DMS153 (cell line): Measurements from ENCODE around the gene COP1.

Source experiments
- DNase-seq: peaks from one replicate; lab custom pipeline; 2025; lab: John Stamatoyannopoulos, UW

The COP1 gene

DNA sequence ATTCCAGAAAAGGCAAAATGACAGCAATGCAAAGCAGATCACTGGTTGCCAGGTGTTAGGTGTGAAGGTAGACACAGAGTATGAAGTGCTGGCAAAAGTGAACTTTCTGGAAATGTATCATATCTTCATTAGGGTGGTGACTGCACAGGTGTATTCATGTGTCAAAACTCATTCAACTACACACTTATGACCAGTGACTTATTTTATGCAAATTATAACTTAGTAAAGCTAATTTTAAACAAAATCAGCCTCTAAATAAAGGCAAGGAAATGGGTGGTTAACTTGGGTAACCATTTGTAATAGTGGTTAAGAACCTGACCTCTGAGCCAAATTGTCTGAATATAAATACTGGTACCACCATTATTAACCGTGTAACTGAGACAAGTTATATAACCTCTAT, 7.4 kb downstream of the COP1 start:
- DNase-seq, result no peak

DNA sequence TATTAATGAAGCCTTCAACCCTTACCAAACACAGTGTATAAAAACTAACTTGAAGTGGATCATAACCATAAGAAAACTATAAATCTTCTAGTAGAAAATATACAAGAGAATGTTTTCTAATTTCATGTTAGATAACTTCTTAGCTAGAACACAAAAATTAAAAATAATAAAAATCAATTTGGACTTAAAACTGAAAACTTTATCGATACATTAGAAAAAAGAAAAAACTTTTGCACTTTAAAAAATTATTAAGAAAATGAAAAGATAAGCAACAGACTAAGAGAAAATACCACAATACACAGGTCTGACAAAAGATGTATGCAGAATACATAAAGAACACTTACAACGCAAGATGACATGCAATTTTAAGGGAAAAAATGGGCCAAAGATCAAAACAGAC, 8.7 kb downstream of the COP1 start:
- DNase-seq, result no peak

DNA sequence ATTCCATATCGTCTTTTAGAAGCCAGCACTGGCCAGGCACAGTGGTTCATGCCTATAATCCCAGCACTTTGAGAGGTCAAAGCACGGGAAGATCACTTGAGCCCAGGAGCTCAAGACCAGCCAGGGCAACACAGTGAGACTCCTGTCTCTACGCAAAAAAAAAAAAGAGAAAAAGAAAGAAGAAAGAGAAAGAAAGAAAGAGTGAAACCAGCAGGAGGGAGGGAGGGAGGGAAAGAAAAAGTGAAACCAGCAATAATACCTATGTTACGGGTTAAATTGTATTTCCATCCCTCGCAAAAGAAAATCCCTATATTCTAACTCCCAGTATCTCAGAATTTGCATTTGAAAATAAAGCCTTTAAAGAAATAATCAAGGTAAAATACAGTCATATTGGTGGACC, 10.4 kb downstream of the COP1 start:
- no peak for DNase-seq

DNA sequence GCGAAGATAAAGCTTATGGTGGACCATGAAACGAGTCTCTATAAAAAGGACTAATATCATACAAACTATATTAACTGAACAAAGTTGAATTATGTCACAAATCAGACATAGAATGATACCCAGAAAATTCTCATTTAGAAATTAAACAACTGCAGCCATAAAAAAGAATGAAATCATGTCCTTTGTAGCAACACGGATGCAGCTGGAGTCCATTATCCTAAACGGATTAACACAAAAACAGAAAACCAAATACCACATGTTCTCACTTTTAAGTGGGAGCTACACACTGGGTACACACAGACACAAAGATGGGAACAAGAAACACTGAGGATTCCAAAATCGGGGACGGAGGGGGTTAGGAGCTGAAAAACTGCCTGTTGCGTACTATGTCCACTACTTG, 11.5 kb downstream of the COP1 start:
- DNase-seq, result no peak

DNA sequence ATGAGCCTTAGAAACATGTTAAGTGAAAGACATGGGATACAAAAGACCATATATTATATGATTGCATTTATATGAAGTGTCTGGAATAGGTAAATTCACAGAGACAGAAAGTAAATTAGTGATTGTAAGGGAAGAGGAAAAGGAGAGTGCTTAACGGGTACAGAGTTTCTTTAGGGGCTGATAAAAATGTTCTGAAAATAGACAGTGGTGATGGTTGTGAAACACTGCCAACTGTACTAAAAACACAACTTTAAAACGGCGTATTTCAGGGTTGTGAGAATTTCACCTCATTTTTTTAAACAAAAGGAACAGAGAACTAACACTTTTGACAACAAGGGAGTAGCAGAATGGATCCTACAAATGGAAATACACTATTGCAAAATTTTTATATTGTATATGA, 13.4 kb downstream of the COP1 start:
- DNase-seq, result no peak

DNA sequence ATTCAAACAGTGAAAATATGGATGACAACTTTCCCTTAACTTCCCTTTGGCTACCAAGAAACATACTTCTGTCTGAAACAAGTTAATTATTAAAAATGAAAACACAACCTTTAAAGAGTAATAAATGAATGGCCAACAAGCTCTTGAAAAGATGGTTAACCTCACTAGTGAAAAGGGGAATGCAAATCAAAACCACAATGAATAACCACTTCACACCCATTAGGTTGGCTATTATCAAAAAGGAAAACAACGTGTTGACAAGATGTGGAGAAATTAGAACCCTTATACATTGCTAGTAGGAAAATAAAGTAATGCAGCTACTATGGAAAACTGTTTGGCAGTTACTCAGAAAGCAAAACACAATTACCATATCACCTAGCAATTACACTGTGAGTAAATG, 14.1 kb downstream of the COP1 start:
- DNase-seq, result no peak

DNA sequence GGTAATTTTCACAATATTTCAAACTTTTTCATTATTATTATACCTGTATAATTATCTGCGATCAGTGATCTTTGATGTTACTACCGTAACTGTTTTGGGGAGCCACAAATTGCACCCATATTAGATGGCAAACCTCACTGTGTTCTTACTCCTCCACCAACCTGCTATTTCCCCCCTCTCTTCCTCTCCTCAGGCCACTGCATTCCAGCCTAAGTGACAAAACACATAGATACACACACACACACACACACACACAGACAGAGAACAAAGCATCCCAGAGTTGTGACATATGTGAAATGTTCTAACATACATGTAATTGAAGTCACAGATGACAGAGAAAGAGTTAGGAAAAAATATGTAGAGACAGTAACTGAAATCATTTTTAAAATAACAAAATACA, 18.5 kb downstream of the COP1 start:
- DNase-seq, result no peak

DNA sequence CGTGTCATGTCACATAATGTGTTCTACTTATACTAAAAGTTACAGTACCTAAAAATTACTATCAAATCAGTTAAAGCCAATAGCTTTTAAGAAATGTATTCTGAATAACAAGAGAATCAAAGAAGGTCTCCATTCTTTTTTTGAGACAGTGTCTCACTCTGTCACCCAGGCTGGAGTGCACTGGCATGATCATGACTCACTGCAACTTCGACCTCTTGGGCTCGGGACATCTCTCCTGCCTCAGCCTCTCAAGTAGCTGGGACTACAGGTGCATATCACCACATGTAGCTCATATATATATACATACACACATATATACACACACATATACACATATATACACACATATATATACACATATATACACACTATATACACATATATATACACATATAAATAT, 20.1 kb downstream of the COP1 start:
- DNase-seq, result no peak

DNA sequence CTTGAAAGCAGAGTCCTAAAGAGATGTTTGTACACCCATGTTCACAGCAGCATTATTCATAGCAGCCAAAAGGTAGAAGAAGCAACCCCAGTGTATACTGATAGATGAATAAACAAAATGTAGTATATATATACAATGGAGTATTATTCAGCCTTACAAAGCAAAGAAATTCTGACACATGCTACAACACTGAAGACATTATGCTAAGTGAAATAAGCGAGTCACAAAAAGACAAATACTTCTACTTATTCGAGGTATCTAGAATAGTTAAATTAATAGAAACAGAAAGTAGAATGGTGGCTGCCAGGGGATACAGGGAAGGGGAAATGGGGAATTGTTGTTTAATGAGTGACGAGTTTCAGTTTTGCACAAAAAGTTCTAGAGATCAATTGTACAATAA, 23.5 kb downstream of the COP1 start:
- no peak for DNase-seq

DNA sequence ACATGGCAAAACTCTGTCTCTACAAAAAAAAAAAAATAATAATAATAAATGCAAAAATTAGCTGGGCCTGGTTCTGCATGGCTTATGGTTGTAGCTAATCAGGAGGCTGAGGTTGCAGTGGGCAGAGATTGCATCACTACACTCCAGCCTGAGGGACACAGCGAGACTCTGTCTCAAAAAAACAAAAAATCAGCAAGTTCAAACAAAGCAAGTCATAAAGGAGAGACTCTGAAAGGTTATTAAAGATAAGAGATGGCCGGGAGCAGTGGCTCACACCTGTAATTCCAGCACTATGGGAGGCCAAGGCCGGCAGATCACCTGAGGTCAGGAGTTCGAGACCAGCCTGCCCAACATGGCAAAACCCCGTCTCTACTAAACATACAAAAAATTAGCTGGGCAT, 28.8 kb downstream of the COP1 start:
- DNase-seq, result no peak

DNA sequence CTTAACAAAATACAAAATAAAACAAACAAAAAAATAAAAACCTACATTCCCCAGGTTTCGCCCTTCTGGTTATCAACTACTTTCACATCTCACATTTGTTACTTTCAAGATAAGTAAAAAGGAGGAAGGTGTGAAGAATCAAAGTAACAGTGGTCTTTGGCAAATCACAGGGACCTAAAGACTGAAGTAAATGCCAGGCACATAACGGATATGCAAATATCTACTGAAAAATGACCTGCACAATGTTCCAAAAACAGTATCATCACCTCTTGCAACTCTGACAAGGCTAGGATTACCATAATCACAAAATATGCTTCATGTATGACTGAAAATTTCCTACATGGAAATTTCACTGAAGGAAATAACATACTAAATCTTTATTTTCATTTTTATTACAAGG, 29.3 kb downstream of the COP1 start:
- no peak for DNase-seq

DNA sequence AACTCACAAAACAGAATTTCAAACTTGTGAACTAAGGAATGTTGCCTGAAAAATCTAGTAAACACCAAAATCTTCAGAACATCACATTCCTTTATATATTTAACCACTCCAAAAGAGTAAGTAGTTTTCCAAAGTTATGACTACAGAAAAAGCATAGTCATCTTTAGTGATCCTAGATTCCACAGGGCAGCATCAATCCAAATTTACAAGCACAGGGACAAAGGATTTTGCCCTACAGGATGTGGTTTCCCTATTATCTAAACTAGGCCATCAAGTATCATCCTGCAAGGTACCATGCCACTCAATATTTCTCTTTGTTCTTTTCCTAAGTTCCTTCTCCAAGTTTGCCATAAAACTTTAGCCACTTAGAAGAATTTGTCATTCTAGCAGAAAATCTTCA, 33.0 kb downstream of the COP1 start:
- DNase-seq, result no peak

DNA sequence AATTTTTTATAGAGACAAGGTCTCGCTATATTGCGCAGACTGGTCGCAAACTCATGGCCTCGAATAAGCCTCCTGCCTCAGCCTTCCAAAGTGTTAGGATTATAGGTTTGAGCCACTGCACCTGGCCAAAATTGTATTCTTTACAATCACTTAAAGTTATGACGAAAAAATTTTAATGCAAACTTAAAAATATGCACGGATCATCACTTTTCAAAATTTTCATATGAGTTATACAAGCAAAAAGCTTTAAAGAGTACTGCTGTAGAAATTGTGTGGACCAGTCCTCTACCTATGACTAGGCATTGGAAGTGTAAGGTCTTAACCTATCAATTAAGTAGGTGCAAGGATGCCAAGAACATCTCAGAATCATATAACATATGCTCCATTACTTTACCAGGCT, 34.9 kb downstream of the COP1 start:
- DNase-seq, result no peak

DNA sequence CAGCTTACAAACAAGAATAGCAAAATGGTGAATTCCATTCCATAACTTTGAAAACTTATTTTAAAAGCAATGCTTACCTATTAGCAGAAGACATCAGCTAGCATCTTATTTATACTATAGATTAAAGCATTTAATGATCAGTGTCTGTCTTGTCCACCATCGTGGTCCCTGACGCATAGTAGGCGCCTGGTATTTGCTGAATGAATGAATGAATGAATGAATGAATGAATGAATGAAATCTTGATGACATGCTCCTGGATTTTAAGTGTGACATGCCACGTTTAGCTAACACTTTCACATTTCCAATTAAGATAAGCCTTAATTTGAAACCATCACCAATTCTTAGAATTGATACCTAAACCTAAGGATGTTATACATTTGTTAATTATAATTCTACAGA, 39.9 kb downstream of the COP1 start:
- no peak for DNase-seq

DNA sequence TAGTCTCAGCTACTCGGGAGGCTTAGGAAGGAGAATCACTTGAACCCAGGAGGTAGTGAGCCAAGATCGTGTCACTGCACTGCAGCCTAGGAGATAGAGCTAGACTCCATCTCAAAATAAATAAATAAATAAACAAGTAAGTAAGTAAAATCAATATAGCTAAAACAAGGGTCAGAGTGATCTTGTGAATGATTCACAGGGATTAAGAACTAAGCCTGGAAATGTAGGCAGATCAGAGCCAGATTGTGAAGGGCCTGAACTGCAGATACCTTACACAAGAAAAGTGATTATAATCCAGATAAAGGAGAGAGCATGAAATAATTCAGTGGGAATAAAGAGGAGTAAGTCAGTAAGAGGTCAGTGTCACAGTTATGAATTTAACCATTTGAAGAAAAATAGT, 41.5 kb downstream of the COP1 start:
- DNase-seq, result no peak

DNA sequence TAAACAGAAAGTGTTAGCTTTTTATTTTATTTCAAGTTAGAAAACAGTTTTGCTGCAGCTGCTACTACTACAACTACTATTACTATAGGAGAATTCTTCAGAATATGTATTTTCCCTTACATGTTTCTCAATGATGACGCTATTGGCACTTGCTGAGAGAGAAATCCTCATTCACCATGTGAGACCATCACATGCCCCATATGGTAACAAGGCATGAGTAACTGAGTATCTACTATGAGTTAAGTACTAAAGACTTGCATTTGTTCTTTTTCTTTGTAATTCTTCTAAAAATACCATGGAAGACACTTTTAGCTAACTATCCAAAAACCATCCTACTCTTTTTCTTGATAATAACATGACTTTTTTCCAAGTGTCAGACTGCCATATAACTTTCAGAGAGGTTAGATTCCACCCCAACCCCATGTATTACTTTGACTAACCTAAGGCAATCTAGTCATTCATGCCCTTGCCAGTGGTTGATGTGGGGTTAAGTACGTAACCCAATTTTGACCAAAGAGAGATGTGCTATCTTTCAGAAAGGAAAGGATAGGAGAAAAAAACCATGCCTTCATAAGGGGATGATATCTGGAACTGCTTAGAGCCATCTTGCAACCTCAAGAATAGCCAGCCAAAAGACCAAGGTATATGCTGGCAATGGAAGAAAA, 42.9 kb downstream of the COP1 start:
- DNase-seq, result no peak

DNA sequence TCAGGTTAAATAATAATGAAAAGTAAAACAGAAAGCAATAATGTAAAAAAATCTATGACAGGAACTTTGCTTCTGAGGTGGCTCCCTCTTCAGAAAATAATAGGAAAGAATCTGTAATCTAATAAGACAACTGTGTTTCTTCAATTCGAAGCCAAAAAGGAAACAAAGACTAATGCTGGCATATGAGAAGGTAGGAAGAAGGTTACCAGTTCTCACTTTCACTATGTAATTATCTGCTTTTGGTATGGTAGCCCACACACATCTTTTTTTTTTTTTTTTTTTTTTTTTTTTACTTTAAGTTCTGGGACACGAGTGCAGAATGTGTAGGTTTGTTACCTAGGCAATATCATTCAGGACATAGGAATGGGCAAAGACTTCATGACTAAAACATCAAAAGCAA, 47.1 kb downstream of the COP1 start:
- DNase-seq, result no peak

DNA sequence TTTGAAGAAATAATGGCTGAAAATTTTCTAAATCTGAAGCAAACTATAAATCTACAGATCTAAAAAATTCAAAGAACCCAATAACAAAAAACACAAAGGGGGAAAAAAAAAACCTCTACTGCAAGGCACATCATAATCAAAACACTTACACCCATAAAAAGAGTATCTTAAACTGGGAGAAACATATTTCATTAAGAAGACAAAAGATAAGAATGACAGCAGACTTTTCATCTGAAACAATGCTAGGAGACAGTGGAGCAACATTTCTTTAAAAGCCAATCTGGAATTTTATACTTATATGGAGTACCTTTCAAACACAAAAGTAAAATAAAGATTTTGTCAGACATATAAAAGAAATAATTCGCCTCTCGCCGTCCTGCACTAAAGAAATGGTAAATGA, 49.1 kb downstream of the COP1 start:
- DNase-seq, result no peak

DNA sequence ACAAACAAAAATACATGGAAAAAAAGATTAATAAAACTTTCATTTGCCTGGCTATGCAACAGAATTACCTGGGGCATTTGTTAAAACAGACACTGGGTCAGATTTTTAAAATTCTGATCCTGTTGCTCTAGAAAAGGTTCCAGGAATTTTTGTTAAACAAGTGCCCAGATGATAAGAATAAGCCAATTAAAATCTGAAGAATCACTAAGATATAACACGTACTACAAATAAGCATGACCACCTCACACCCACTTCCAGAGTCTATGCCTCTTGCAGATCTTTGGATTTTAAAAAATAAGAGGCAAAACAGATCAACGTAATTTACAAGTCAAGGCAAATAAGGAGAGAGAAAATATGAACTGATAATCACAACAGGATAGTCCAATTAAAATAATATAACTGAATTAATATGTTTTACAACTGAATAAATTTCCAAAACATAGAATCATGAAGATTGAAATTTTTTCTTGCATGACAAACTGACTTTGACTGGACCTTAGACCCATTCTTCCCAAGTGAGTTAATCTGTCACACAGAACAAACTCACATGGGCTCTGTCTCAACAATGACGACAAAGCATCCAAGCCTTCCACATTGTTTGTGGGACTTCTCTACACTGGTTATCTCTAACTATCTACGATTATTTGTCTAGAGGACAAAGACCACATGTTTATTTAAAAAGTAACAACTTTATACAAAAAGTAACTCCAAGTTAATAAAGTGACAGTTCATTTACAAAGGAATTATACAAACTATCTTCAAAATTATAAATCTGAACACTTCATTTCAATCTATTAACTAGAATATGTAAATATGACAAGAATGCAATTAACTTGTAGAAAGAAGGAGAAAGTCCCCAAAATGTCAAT, 56.9 kb downstream of the COP1 start:
- DNase-seq, result no peak

DNA sequence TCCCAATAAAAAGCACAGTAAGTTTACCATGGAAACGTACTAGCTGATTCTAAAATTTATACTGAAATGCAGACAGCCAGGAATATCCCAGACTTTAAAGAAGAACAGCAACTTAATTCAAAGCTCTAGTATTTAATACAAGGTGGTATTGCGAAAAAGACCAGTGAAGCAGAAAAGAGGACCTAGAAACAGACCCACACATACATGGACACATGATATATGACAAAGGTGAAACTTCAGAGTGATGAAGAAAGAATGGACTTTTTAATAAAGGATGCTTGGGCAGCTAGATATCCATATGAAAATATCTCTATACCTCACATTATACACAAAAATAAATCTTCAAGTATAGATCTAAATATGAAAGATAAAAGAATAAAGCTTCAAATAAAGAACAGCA, 62.6 kb downstream of the COP1 start:
- no peak for DNase-seq

DNA sequence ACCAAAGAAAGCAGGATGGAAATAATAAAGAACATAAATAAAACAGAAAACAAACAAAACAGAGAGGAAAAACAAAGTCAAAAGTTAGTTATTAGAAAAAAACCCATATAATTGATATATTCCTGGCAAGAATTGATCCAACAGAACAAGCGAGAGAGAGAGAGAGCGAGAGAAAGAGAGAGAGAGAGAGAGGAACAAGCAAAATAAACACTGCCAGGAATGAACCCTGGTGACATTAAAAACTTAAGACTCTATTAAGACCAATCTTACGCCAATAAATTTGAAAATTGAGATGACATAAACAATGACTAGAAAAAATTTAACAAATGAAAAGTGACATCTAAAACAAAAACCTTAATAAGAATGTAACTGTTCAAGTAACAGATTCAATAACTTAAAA, 64.1 kb downstream of the COP1 start:
- no peak for DNase-seq

DNA sequence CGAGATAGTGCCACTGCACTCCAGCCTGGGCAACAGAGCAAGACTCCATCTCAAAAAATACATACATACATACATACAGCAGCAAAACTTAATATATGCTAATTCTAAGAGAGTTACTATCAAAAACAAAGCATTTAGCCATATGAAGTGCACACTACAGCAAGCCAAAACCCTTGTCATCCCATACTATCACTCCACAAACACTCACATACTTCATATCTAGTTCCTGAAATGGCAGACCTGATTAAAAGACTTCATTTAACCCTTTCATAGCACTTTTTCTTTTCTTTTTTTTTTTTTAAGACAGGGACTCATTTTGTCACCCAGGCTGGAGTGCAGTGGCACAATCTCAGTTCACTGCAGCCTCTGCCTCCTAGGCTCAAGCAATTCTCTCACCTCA, 65.6 kb downstream of the COP1 start:
- DNase-seq, result no peak

DNA sequence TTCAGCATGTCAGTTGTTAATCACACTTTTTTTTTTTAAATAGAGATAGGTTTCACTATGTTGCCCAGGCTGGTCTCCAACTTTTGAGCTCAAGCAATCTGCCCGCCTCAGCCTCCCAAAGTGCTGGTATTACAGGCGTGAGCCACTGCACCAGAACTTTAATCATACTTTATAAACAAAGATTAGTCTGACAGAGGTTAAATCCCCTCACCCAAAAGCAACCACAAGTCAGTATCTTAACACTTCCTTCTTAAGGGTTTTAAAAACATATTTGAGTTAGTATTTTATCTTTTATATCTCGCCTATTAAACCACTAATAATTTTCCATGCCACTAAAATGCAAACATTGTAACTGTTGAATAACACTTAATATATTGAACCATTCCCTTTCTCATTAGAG, 70.2 kb downstream of the COP1 start:
- DNase-seq, result no peak

DNA sequence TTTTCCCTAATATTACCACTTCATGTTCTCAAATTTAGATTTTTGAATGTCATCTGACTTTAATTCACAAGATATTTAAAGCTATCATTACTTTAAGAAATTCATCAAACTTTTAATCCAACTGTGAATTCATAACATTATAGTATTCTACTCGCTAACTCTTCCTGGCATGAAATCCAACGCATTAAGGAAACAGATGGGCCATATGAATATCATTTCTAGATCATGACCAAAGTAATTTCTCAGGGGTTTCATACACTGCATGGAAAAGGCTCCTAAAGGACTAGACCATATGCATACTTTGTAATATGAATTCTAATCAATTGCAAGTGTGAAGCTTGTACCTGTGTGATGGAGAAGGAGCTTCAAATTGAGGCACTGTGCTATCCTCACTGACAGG, 72.4 kb downstream of the COP1 start:
- DNase-seq, result no peak
